GM12878 (cell line): Measurements from ENCODE around the gene KIF22. TPM values are rescaled to one million over a fixed set of nuclear protein-coding genes. Genes with fewer than 3 reads are reported as not detected.

Source experiments
- CTCF ChIP-seq, 3 experiments: IDR thresholded peaks in 2 of 3; conservative IDR thresholded peaks in 1 of 3; 2 replicates each; pipeline ENCODE4 v1.5.1; 2011; ENCODE audit warnings: low read depth in 3 of 3, low read length in 3 of 3, mild to moderate bottlenecking in 3 of 3, control low read depth in 2 of 3, moderate library complexity in 2 of 3, inconsistent platforms in 1 of 3, mixed read lengths in 1 of 3; ENCODE audit not compliant: control insufficient read depth in 2 of 3, insufficient read depth in 1 of 3; ENCODE audit errors: extremely low read depth in 1 of 3
- HSF1 ChIP-seq: fragments of 150-350 bp; IDR thresholded peaks from 2 replicates; pipeline ENCODE4 v1.6.1; 2014; ENCODE audit warnings: mild to moderate bottlenecking, low read depth, low read length
- MTA2 ChIP-seq: fragments of 450-650 bp; IDR thresholded peaks from 2 replicates; pipeline ENCODE4 v1.6.1; 2016; ENCODE audit warnings: low read depth, mild to moderate bottlenecking, moderate library complexity
- MTA3 ChIP-seq: IDR thresholded peaks from 2 replicates; pipeline ENCODE4 v1.6.1; 2012; ENCODE audit warnings: low read length, inconsistent platforms, borderline replicate concordance
- PBX3 ChIP-seq: IDR thresholded peaks from 2 replicates; pipeline ENCODE4 v1.6.1; 2011; ENCODE audit warnings: mild to moderate bottlenecking, low read depth, low read length, moderate library complexity; ENCODE audit not compliant: insufficient replicate concordance
- PRDM15 ChIP-seq: fragments of 450-650 bp; formaldehyde crosslinking; IDR thresholded peaks from 2 replicates; pipeline ENCODE4 v1.4.0; 2020; ENCODE audit warnings: mild to moderate bottlenecking, moderate library complexity
- SP1 ChIP-seq: IDR thresholded peaks from one replicate; pipeline ENCODE4 v1.6.1; 2011; ENCODE audit warnings: low read depth, low read length
- STAT1 ChIP-seq: fragments of 450-650 bp; conservative IDR thresholded peaks from 2 replicates; pipeline ENCODE4 v1.6.1; 2014; ENCODE audit warnings: antibody characterized with exemption, mild to moderate bottlenecking
- ZBED1 ChIP-seq: IDR thresholded peaks from 2 replicates; pipeline ENCODE4 v1.6.1; 2016; ENCODE audit warnings: borderline replicate concordance
- polyA plus RNA-seq, 11 experiments: library from polyadenylated mRNA; depleted of rRNA in 4 of 11; unstranded in 6 of 11; stranded (reverse) in 5 of 11; fragments of >200 nt; fragmentation: Nextera tagmentation in 4 of 11; fragmentation: Illumina TruSeq in 1 of 11; extraction: Ambion mirVana in 4 of 11; extraction: Trizol in 1 of 11; gene quantifications; 1 replicate in 1 of 11; 2 replicates in 10 of 11; pipeline versions ENCODE4 v1.2.1 to v1.2.3, GENCODE V29; 2011 to 2016; ENCODE audit warnings: inconsistent platforms in 2 of 11, missing spikeins in 2 of 11, low read depth in 1 of 11
- total RNA-seq, 4 experiments: library from RNA; depleted of rRNA in 3 of 4; stranded (reverse); fragments of >200 nt in 3 of 4; fragmentation: Illumina TruSeq in 1 of 4; extraction: Trizol in 1 of 4; gene quantifications; 2 replicates each; pipeline versions ENCODE4 v1.2.1 to v1.2.3, GENCODE V29; 2013 to 2021
- TF ChIP-seq, protein P1 (sequence below): fragments of 450-650 bp; IDR thresholded peaks from 2 replicates; pipeline ENCODE4 v1.6.1; 2018; ENCODE audit warnings: borderline replicate concordance, mild to moderate bottlenecking; ENCODE audit not compliant: partially characterized antibody
- TF ChIP-seq, protein P2 (sequence below): IDR thresholded peaks from 2 replicates; pipeline ENCODE4 v1.6.1; 2012; ENCODE audit warnings: mild to moderate bottlenecking, low read depth, low read length

KIF22 gene
- total and polyA plus RNA-seq, 10 of the 15 experiments (the other 5 are each of a cell fraction or from before 2014, with no cell fraction given), result 7.6 to 158 (median 132) TPM

DNA sequence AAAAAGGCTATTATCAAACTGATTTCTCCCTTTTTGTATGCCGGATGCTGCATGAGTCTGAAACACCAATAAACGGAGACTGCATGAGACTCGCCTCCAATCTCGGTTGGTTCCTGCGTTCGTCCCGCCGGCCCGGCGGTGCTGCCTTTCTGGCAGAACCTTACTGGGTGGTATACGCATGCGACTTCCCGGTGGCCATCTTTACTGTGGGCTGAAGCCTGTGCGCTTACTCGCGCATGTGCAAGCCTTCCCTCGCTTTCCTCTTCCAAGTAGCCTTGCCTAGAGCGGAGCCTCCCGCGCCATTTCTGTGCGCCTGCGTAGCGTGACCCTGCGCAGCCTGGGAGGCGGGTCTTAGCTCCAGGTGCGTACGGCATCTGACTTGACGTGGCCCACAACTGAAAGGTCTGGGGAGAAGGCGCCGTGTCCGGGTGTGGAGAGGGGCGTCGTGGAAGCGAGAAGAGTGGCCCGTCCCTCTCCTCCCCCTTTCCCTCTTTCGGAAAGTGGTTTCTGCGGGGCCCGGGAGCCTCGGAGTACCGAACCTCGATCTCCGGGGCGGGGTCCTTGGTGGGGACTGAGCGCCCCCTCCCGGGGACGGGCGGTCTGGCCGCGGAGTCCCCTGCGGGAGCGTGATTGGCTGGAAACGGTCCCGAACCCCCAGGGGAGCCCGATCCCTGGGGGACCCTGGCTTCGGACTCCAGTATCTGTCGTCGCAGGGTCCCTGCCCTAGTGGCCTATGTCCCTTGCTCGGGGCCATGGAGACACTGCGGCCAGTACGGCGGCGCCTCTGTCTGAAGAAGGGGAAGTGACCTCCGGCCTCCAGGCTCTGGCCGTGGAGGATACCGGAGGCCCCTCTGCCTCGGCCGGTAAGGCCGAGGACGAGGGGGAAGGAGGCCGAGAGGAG is 25.5 kb downstream of the KIF22 start, which contains the start of gene PAGR1 (continued):
- TF ChIP-seq CTCF (IDR thresholded peaks at IDR 0.05 in 2 of 3, conservative IDR thresholded peaks at IDR 0.05 in 1 of 3; ENCODE audit: control insufficient read depth in 2 of 3, extremely low read depth in 1 of 3, insufficient read depth in 1 of 3, low read depth in 3 of 3, low read length in 3 of 3), result peak; percentile 91 to 98 (median 94)
- no peak for TF ChIP-seq SP1
- no peak for TF ChIP-seq MTA2
- TF ChIP-seq STAT1, result peak; percentile 92; the same call in 1 of the 2 replicates
- TF ChIP-seq, protein P1, sequence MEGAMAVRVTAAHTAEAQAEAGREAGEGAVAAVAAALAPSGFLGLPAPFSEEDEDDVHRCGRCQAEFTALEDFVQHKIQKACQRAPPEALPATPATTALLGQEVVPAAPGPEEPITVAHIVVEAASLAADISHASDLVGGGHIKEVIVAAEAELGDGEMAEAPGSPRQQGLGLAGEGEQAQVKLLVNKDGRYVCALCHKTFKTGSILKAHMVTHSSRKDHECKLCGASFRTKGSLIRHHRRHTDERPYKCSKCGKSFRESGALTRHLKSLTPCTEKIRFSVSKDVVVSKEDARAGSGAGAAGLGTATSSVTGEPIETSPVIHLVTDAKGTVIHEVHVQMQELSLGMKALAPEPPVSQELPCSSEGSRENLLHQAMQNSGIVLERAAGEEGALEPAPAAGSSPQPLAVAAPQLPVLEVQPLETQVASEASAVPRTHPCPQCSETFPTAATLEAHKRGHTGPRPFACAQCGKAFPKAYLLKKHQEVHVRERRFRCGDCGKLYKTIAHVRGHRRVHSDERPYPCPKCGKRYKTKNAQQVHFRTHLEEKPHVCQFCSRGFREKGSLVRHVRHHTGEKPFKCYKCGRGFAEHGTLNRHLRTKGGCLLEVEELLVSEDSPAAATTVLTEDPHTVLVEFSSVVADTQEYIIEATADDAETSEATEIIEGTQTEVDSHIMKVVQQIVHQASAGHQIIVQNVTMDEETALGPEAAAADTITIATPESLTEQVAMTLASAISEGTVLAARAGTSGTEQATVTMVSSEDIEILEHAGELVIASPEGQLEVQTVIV, result peak; percentile 47
- no peak for TF ChIP-seq PBX3
- no peak for TF ChIP-seq ZBED1
- TF ChIP-seq, protein P2, sequence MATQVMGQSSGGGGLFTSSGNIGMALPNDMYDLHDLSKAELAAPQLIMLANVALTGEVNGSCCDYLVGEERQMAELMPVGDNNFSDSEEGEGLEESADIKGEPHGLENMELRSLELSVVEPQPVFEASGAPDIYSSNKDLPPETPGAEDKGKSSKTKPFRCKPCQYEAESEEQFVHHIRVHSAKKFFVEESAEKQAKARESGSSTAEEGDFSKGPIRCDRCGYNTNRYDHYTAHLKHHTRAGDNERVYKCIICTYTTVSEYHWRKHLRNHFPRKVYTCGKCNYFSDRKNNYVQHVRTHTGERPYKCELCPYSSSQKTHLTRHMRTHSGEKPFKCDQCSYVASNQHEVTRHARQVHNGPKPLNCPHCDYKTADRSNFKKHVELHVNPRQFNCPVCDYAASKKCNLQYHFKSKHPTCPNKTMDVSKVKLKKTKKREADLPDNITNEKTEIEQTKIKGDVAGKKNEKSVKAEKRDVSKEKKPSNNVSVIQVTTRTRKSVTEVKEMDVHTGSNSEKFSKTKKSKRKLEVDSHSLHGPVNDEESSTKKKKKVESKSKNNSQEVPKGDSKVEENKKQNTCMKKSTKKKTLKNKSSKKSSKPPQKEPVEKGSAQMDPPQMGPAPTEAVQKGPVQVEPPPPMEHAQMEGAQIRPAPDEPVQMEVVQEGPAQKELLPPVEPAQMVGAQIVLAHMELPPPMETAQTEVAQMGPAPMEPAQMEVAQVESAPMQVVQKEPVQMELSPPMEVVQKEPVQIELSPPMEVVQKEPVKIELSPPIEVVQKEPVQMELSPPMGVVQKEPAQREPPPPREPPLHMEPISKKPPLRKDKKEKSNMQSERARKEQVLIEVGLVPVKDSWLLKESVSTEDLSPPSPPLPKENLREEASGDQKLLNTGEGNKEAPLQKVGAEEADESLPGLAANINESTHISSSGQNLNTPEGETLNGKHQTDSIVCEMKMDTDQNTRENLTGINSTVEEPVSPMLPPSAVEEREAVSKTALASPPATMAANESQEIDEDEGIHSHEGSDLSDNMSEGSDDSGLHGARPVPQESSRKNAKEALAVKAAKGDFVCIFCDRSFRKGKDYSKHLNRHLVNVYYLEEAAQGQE, result no peak
- TF ChIP-seq PRDM15 (CRISPR knock-in tag), result no peak
- no peak for TF ChIP-seq MTA3
- no peak for TF ChIP-seq HSF1
